GM12878 (cell line): ENCODE measurements around the gene DYNC1I2. TPM values are rescaled to one million over a fixed set of nuclear protein-coding genes. Genes with fewer than 3 reads are reported as not detected.

Experiments
- ATAC-seq: fragments of 200-7000 bp; cut with Tn5 transposase; 3 replicates; pipeline ENCODE4 v1.9.1; 2020; ENCODE audit warnings: mild to moderate bottlenecking, moderate library complexity
- BruUV-seq: library from RNA; stranded (reverse); fragments of 400-500 nt; replicated peaks from 2 replicates; lab custom pipeline; 2021; lab: Mats Ljungman, UMichigan
- CTCF ChIA-PET: fragments of 300-600 bp; sonication (Branson Sonifier 250); formaldehyde crosslinking; extraction: SDS; loops from one replicate; lab custom pipeline; 2021; ENCODE audit warnings: inconsistent platforms; lab: Yijun Ruan, JAX
- POLR2A ChIA-PET: fragments of 350-600 bp; formaldehyde crosslinking; extraction: SDS; loops from one replicate; lab custom pipeline; 2021; ENCODE audit warnings: inconsistent platforms; lab: Charles Lee
- RAD21 ChIA-PET: fragments of 300-600 bp; sonication (Branson Sonifier 250); formaldehyde crosslinking; loops from one replicate; lab custom pipeline; 2023; ENCODE audit warnings: antibody characterized with exemption; ENCODE audit not compliant: unreplicated experiment; lab: Charles Lee
- SMC1A ChIA-PET: fragments of 300-600 bp; sonication (Branson Sonifier 250); formaldehyde crosslinking; loops from one replicate; lab custom pipeline; 2023; ENCODE audit not compliant: unreplicated experiment, uncharacterized antibody; lab: Charles Lee
- DNase-seq: peaks from one replicate; pipeline ENCODE4 v3.0.0-alpha.2; 2011; ENCODE audit warnings: low read depth, low spot score
- FAIRE-seq: peaks from 3 replicates; lab custom pipeline; 2011; peaks lifted over from hg19 to GRCh38; lab: Jason Lieb, UNC
- H2AFZ ChIP-seq: 2 replicates; pipeline ENCODE4 v1.6.0; 2011; ENCODE audit warnings: low read depth, low read length, control low read depth; ENCODE audit not compliant: control insufficient read depth
- H3K27ac ChIP-seq: 2 replicates; pipeline ENCODE4 v1.5.1; 2011; ENCODE audit warnings: control low read depth; ENCODE audit not compliant: control insufficient read depth, insufficient read depth
- H3K27me3 ChIP-seq, 2 experiments: replicated peaks in 1 of 2; 2 replicates each; pipeline versions ENCODE4 v1.6.0 to v1.6.1; 2011; ENCODE audit warnings: low read length in 1 of 2; ENCODE audit not compliant: control insufficient read depth in 2 of 2, insufficient read depth in 2 of 2
- H3K36me3 ChIP-seq, 2 experiments: 2 replicates each; pipeline ENCODE4 v1.5.1; 2011; ENCODE audit warnings: low read length in 1 of 2; ENCODE audit not compliant: control insufficient read depth in 2 of 2, insufficient read depth in 2 of 2
- H3K4me1 ChIP-seq: 2 replicates; pipeline ENCODE4 v1.6.1; 2011; ENCODE audit warnings: mild to moderate bottlenecking, low read length, moderate library complexity, mixed read lengths; ENCODE audit not compliant: control insufficient read depth, insufficient read depth
- H3K4me2 ChIP-seq: 2 replicates; pipeline ENCODE4 v1.6.0; 2011; ENCODE audit warnings: control low read depth; ENCODE audit not compliant: control insufficient read depth, insufficient read depth
- H3K4me3 ChIP-seq: fragments of 200-600 bp; sonication (generic); 2 replicates; pipeline ENCODE4 v1.5.1; 2016
- H3K79me2 ChIP-seq: 2 replicates; pipeline ENCODE4 v1.6.0; 2011; ENCODE audit warnings: low read length; ENCODE audit not compliant: control insufficient read depth, insufficient read depth
- H3K9ac ChIP-seq: 2 replicates; pipeline ENCODE4 v1.8.0; 2011; ENCODE audit warnings: low read length, control low read depth, mixed read lengths; ENCODE audit not compliant: control insufficient read depth, insufficient read depth
- H3K9me3 ChIP-seq: replicated peaks from 3 replicates; pipeline ENCODE4 v1.5.1; 2011; ENCODE audit warnings: mild to moderate bottlenecking, low read length; ENCODE audit not compliant: control insufficient read depth, insufficient read depth
- H4K20me1 ChIP-seq: 2 replicates; pipeline ENCODE4 v1.6.0; 2011; ENCODE audit not compliant: control insufficient read depth, insufficient read depth
- CEBPZ ChIP-seq: fragments of 150-350 bp; IDR thresholded peaks from 2 replicates; pipeline ENCODE4 v1.6.1; 2016; ENCODE audit warnings: low read depth, low read length
- IRF4 ChIP-seq: IDR thresholded peaks from 2 replicates; pipeline ENCODE4 v1.6.1; 2011; ENCODE audit warnings: low read depth, low read length
- MTA2 ChIP-seq: fragments of 450-650 bp; IDR thresholded peaks from 2 replicates; pipeline ENCODE4 v1.6.1; 2016; ENCODE audit warnings: low read depth, mild to moderate bottlenecking, moderate library complexity
- NRF1 ChIP-seq: conservative IDR thresholded peaks from 2 replicates; pipeline ENCODE4 v1.6.1; 2011; ENCODE audit warnings: mild to moderate bottlenecking, low read depth, low read length, improper control_type of control experiment
- SMC3 ChIP-seq: IDR thresholded peaks from 2 replicates; pipeline ENCODE4 v1.6.1; 2011; ENCODE audit warnings: low read length, improper control_type of control experiment, borderline replicate concordance
- STAT1 ChIP-seq: fragments of 450-650 bp; conservative IDR thresholded peaks from 2 replicates; pipeline ENCODE4 v1.6.1; 2014; ENCODE audit warnings: antibody characterized with exemption, mild to moderate bottlenecking
- WRNIP1 ChIP-seq: IDR thresholded peaks from 2 replicates; pipeline ENCODE4 v1.6.1; 2011; ENCODE audit warnings: low read depth, low read length, improper control_type of control experiment, borderline replicate concordance
- WGBS: methylation state at CpG from one replicate; pipeline ENCODE4 v1.1.6; 2016; ENCODE audit warnings: low lambda C conversion rate; ENCODE audit not compliant: insufficient replicate concordance, insufficient coverage; ENCODE audit errors: missing lambda C conversion rate; 5-methylcytosine and 5-hydroxymethylcytosine counted together
- in situ Hi-C: fragments of 300-500 bp; cut with MboI; formaldehyde crosslinking; loops from 9 replicates; pipeline ENCODE4 v1.14.3; 2018; ENCODE audit warnings: mixed read lengths
- intact Hi-C: fragments of 100-400 bp; cut with micrococcal nuclease; formaldehyde crosslinking; loops from one replicate; pipeline ENCODE4 v1.14.2; 2022; ENCODE audit not compliant: unreplicated experiment
- polyA plus RNA-seq, 11 experiments: library from polyadenylated mRNA; depleted of rRNA in 4 of 11; unstranded in 6 of 11; stranded (reverse) in 5 of 11; fragments of >200 nt; fragmentation: Nextera tagmentation in 4 of 11; fragmentation: Illumina TruSeq in 1 of 11; extraction: Ambion mirVana in 4 of 11; extraction: Trizol in 1 of 11; gene quantifications; 1 replicate in 1 of 11; 2 replicates in 10 of 11; pipeline versions ENCODE4 v1.2.1 to v1.2.3, GENCODE V29; 2011 to 2016; ENCODE audit warnings: inconsistent platforms in 2 of 11, missing spikeins in 2 of 11, low read depth in 1 of 11
- total RNA-seq, 4 experiments: library from RNA; depleted of rRNA in 3 of 4; stranded (reverse); fragments of >200 nt in 3 of 4; fragmentation: Illumina TruSeq in 1 of 4; extraction: Trizol in 1 of 4; gene quantifications; 2 replicates each; pipeline versions ENCODE4 v1.2.1 to v1.2.3, GENCODE V29; 2013 to 2021

DYNC1I2 gene
- total and polyA plus RNA-seq, 10 of the 15 experiments (the other 5 are each of a cell fraction or from before 2014, with no cell fraction given), result 39.9 to 113 (median 53.5) TPM

DNA sequence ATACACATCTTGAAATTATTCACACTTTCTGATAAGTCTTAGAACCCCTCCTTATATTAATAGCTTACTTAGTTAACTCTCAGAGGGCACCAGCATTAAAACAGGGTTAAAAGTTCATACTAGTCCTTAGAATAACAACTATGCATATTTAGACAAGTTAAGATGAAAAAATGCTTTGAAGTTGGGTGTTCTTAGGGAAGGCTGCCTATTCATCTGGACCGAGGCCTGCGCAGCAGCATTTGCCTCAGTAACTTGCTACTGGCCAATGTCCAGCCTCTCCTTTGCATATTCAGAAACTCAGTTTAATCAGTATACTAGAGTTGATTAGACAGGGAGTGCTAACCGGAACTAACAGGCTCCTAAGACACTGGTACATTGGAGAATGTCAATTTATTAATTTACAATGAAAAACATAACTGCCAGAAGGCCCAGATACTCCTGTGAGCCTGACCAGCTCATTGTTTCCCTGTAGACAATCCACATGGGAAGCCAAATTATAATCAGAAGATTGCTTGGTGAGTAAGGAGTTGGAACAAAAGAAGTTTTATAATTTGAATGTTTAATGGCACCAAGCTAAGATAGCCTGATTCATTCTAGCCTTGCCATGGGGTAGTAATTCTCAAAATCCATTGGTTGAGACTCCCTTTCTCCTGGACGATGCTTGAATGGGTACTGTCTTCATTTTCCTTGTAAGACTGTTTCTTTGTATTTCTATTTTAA lies 48.9 kb downstream of the DYNC1I2 start:
- SMC1A ChIA-PET, result interaction anchor here (1.0 kb wide), 1 partner anchor 9 kb away, joined by 4 read pairs; no protein-coding TSS in a partner anchor

More for the DNA sequence above, 48.9 kb downstream of the DYNC1I2 start:
- TF ChIP-seq MTA2, result no peak
- no peak for TF ChIP-seq WRNIP1
- TF ChIP-seq NRF1, result no peak
- no peak for TF ChIP-seq CEBPZ
- no peak for TF ChIP-seq SMC3
- TF ChIP-seq IRF4, result no peak
- TF ChIP-seq STAT1, result no peak
- no peaks in the 10 kb centered on the region for H3K9me3 ChIP-seq
- H3K79me2 ChIP-seq, result no peaks in the 10 kb centered on the region
- ATAC-seq (no peak), FAIRE-seq (no peak), DNase-seq (no peak)
- no peak overlapping the region for H3K4me3 ChIP-seq
- peaks cover 0 to 6% of the 10 kb centered on the region in 2 experiments; a peak in 1 of 4 replicates for H3K36me3 ChIP-seq
- POLR2A ChIA-PET, result interaction anchor here (0.6 kb wide), 1 partner anchor 31 kb away, joined by 3 read pairs; no protein-coding TSS in a partner anchor
- in situ Hi-C loops (no loop called here), intact Hi-C loops (no loop called here)
- H3K4me1 ChIP-seq, result peaks cover 4% of the 10 kb centered on the region; the same call in 1 of the 2 replicates
- H3K27ac ChIP-seq, result no peak overlapping the region
- CTCF ChIA-PET, result interaction anchor here (1.4 kb wide), 1 partner anchor 9 kb away, joined by 3 read pairs; no protein-coding TSS in a partner anchor
- WGBS, result 97% methylated on average over 4 of the region's 4 CpGs
- BruUV-seq, result no TSS peak
- H4K20me1 ChIP-seq, result no peaks in the 10 kb centered on the region
- no peak overlapping the region for H3K9ac ChIP-seq
- H2AFZ ChIP-seq, result no peak overlapping the region
- RAD21 ChIA-PET, result no interaction called here
- H3K27me3 ChIP-seq, result no peaks in the 10 kb centered on the region
- H3K4me2 ChIP-seq, result no peak overlapping the region
